GM23338 (cell line): ENCODE results near the gene ACYP2. TPM values are rescaled to one million over a fixed set of nuclear protein-coding genes. Genes with fewer than 3 reads are reported as not detected.

ENCODE experiments used
- ATAC-seq: fragments of 200-7000 bp; cut with Tn5 transposase; 3 replicates; pipeline ENCODE4 v1.9.1; 2020
- DNase-seq: peaks from one replicate; pipeline ENCODE4 v3.0.0-alpha.2; 2015; ENCODE audit warnings: low spot score
- H2AFZ ChIP-seq: fragments of 200-600 bp; sonication (generic); 2 replicates; pipeline ENCODE4 v1.8.0; 2016; ENCODE audit warnings: antibody characterized with exemption, mild to moderate bottlenecking, moderate library complexity
- H3F3A ChIP-seq: fragments of 200-600 bp; sonication (generic); replicated peaks from 2 replicates; pipeline ENCODE4 v1.8.0; 2017; ENCODE audit warnings: antibody characterized with exemption, mixed run types, low read depth
- H3K27ac ChIP-seq: fragments of 200-600 bp; sonication (generic); 2 replicates; pipeline ENCODE4 v1.6.1; 2016; ENCODE audit warnings: low read depth
- H3K27me3 ChIP-seq: fragments of 200-600 bp; sonication (generic); 2 replicates; pipeline ENCODE4 v1.8.0; 2016; ENCODE audit warnings: mild to moderate bottlenecking, mixed run types, moderate library complexity; ENCODE audit not compliant: insufficient read depth
- H3K36me3 ChIP-seq: fragments of 200-600 bp; sonication (generic); 2 replicates; pipeline ENCODE4 v1.8.0; 2016; ENCODE audit warnings: mild to moderate bottlenecking; ENCODE audit not compliant: insufficient read depth
- H3K4me1 ChIP-seq: fragments of 200-600 bp; sonication (generic); 2 replicates; pipeline ENCODE4 v1.8.0; 2016; ENCODE audit warnings: mild to moderate bottlenecking, moderate library complexity; ENCODE audit not compliant: insufficient read depth
- H3K4me2 ChIP-seq: fragments of 200-600 bp; sonication (generic); 2 replicates; pipeline ENCODE4 v1.7.1; 2017; ENCODE audit warnings: mixed run types
- H3K4me3 ChIP-seq: fragments of 200-600 bp; sonication (generic); 2 replicates; pipeline ENCODE4 v1.6.1; 2016; ENCODE audit warnings: mixed run types
- H3K79me2 ChIP-seq: fragments of 200-600 bp; sonication (generic); replicated peaks from 2 replicates; pipeline ENCODE4 v1.8.0; 2017; ENCODE audit warnings: mild to moderate bottlenecking; ENCODE audit not compliant: insufficient read depth
- H3K9me2 ChIP-seq: fragments of 200-600 bp; sonication (generic); 2 replicates; pipeline ENCODE4 v1.8.0; 2017; ENCODE audit not compliant: insufficient read depth
- H4K20me1 ChIP-seq: fragments of 200-600 bp; sonication (generic); replicated peaks from 2 replicates; pipeline ENCODE4 v1.8.0; 2017; ENCODE audit warnings: mild to moderate bottlenecking; ENCODE audit not compliant: insufficient read depth
- H3K27ac Mint-ChIP-seq: 2 replicates; pipeline ENCODE4 v1.8.0; 2020; ENCODE audit warnings: inconsistent platforms, mild to moderate bottlenecking, moderate library complexity, mixed read lengths
- H3K27me3 Mint-ChIP-seq: 3 replicates; pipeline ENCODE4 v1.8.0; 2022; ENCODE audit warnings: low read depth, mild to moderate bottlenecking, moderate library complexity, mixed read lengths, inconsistent platforms; ENCODE audit not compliant: insufficient read depth, poor library complexity
- H3K36me3 Mint-ChIP-seq: 3 replicates; pipeline ENCODE4 v1.8.0; 2021; ENCODE audit warnings: low read depth, mild to moderate bottlenecking, inconsistent platforms, moderate library complexity, mixed read lengths
- H3K4me1 Mint-ChIP-seq: 3 replicates; pipeline ENCODE4 v1.8.0; 2020; ENCODE audit warnings: mild to moderate bottlenecking, inconsistent platforms, mixed read lengths
- H3K4me3 Mint-ChIP-seq: 3 replicates; pipeline ENCODE4 v1.8.0; 2021; ENCODE audit warnings: moderate library complexity, mild to moderate bottlenecking, inconsistent platforms, mixed read lengths
- H3K9me3 Mint-ChIP-seq: 3 replicates; pipeline ENCODE4 v1.8.0; 2020; ENCODE audit warnings: moderate library complexity, mild to moderate bottlenecking, inconsistent platforms, mixed read lengths
- CREB1 ChIP-seq: fragments of 250-450 bp; sonication (Bioruptor Pico); IDR thresholded peaks from 2 replicates; pipeline ENCODE4 v1.5.0; 2020; ENCODE audit warnings: low read depth, mild to moderate bottlenecking, moderate library complexity
- CTCF ChIP-seq, 2 experiments: fragments of 200-600 bp in 1 of 2; sonication (generic) in 1 of 2; conservative IDR thresholded peaks; 2 replicates each; pipeline versions ENCODE4 v1.5.1 to v1.6.1; 2016 to 2017; ENCODE audit warnings: antibody characterized with exemption in 2 of 2, low read depth in 2 of 2, mild to moderate bottlenecking in 2 of 2, moderate library complexity in 1 of 2
- ETS1 ChIP-seq: IDR thresholded peaks from 2 replicates; pipeline ENCODE4 v1.6.1; 2016; ENCODE audit warnings: antibody characterized with exemption
- EZH2 ChIP-seq: fragments of 200-600 bp; sonication (generic); IDR thresholded peaks from one replicate; pipeline ENCODE4 v1.8.0; 2017; ENCODE audit warnings: antibody characterized with exemption, mild to moderate bottlenecking, low read depth; ENCODE audit not compliant: unreplicated experiment
- EZH2phosphoT487 ChIP-seq: fragments of 200-600 bp; sonication (generic); IDR thresholded peaks from one replicate; pipeline ENCODE4 v1.8.1; 2018; ENCODE audit warnings: antibody characterized with exemption; ENCODE audit not compliant: unreplicated experiment
- JUNB ChIP-seq: IDR thresholded peaks from one replicate; pipeline ENCODE4 v1.6.1; 2016; ENCODE audit warnings: antibody characterized with exemption; ENCODE audit not compliant: unreplicated experiment
- NANOG ChIP-seq: IDR thresholded peaks from 2 replicates; pipeline ENCODE4 v1.6.1; 2016; ENCODE audit warnings: antibody characterized with exemption, borderline replicate concordance
- POLR2AphosphoS5 ChIP-seq: IDR thresholded peaks from 2 replicates; pipeline ENCODE4 v1.6.1; 2016; ENCODE audit warnings: antibody characterized with exemption, low read depth
- REST ChIP-seq: IDR thresholded peaks from one replicate; pipeline ENCODE4 v1.6.1; 2018; ENCODE audit warnings: antibody characterized with exemption; ENCODE audit not compliant: unreplicated experiment
- STAT1 ChIP-seq: IDR thresholded peaks from one replicate; pipeline ENCODE4 v1.6.1; 2016; ENCODE audit warnings: antibody characterized with exemption; ENCODE audit not compliant: unreplicated experiment
- ZNF114 ChIP-seq: fragments of 250-450 bp; sonication (Bioruptor Pico); IDR thresholded peaks from 2 replicates; pipeline ENCODE4 v1.5.0; 2020; ENCODE audit warnings: mild to moderate bottlenecking, moderate library complexity
- ZNF331 ChIP-seq: fragments of 250-450 bp; sonication (Bioruptor Pico); IDR thresholded peaks from 2 replicates; pipeline ENCODE4 v1.5.0; 2020; ENCODE audit warnings: low read depth, mild to moderate bottlenecking, moderate library complexity
- polyA plus RNA-seq: library from polyadenylated mRNA; unstranded; fragments of >200 nt; fragmentation: Nextera tagmentation; extraction: Ambion mirVana; gene quantifications from 2 replicates; pipeline ENCODE4 v1.2.1, GENCODE V29; 2016
- total RNA-seq: library from RNA; depleted of rRNA; stranded (reverse); fragments of >200 nt; shearing (Covaris generic); gene quantifications from 2 replicates; pipeline ENCODE4 v1.2.3, GENCODE V29; 2014

ACYP2 gene
- total and polyA plus RNA-seq, 2 experiments from 2014 or later, result 2.3 to 15.5 TPM

- H3K9me3 Mint-ChIP-seq, result no peaks in the 10 kb centered on the region
- H2AFZ ChIP-seq, result no peak overlapping the region
Measured at GRCh38 chr2:54196646-54197045, 81.2 kb downstream of the ACYP2 start.

GRCh38 chr2:54204476-54204875, 89.1 kb downstream of the ACYP2 start:
- H3K27ac Mint-ChIP-seq, result no peak overlapping the region
- TF ChIP-seq EZH2phosphoT487, result no peak
- no peak for TF ChIP-seq CREB1 (CRISPR knock-in tag)
- no peak for TF ChIP-seq ZNF331 (CRISPR knock-in tag)
- no peak for TF ChIP-seq EZH2
- no peak for TF ChIP-seq STAT1
- no peak for TF ChIP-seq ZNF114
- no peak for TF ChIP-seq JUNB
- TF ChIP-seq POLR2AphosphoS5, result no peak
- TF ChIP-seq CTCF (conservative IDR thresholded peaks at IDR 0.05; ENCODE audit: low read depth in 2 of 2), result no peak
- TF ChIP-seq REST, result no peak
- no peak for TF ChIP-seq NANOG
- no peak for TF ChIP-seq ETS1

More at GRCh38 chr2:54196646-54197045, 81.2 kb downstream of the ACYP2 start:
- Histone ChIP-seq H3K9me2 (no peaks in the 10 kb centered on the region), H3K79me2 (no peaks in the 10 kb centered on the region), H3K4me3 (no peak overlapping the region), H3K4me1 (no peaks in the 10 kb centered on the region), H3F3A (no peaks in the 10 kb centered on the region), H4K20me1 (no peaks in the 10 kb centered on the region), H3K27me3 (no peaks in the 10 kb centered on the region), H3K27ac (no peak overlapping the region), H3K4me2 (no peak overlapping the region), H3K36me3 (no peaks in the 10 kb centered on the region)
- no peak for DNase-seq
- Mint-ChIP-seq H3K27ac (no peak overlapping the region), H3K27me3 (peaks cover 7% of the 10 kb centered on the region), H3K4me1 (peaks cover 2% of the 10 kb centered on the region; the same call in 1 of the 3 replicates), H3K36me3 (no peaks in the 10 kb centered on the region), H3K4me3 (no peak overlapping the region)
- no peak for ATAC-seq
- TF ChIP-seq CTCF (conservative IDR thresholded peaks at IDR 0.05; ENCODE audit: low read depth in 2 of 2) (no peak), NANOG (no peak), CREB1 (CRISPR knock-in tag) (no peak), ZNF331 (CRISPR knock-in tag) (no peak), STAT1 (no peak)

More at GRCh38 chr2:54204476-54204875, 89.1 kb downstream of the ACYP2 start:
- H3K4me3 ChIP-seq, result no peak overlapping the region
- Mint-ChIP-seq H3K4me3 (no peak overlapping the region), H3K27me3 (peaks cover 2% of the 10 kb centered on the region), H3K36me3 (no peaks in the 10 kb centered on the region), H3K9me3 (0 out of 3 replicates have a peak, but pooled peaks cover 3% of the 10 kb centered on the region), H3K4me1 (no peaks in the 10 kb centered on the region)
- no peak overlapping the region for H2AFZ ChIP-seq
- no peaks in the 10 kb centered on the region for H3K4me1 ChIP-seq
- H3K79me2 ChIP-seq, result no peaks in the 10 kb centered on the region
- no peaks in the 10 kb centered on the region for H3K27me3 ChIP-seq
- DNase-seq (peak; percentile 5), ATAC-seq (no peak)
- no peaks in the 10 kb centered on the region for H4K20me1 ChIP-seq
- no peak overlapping the region for H3K27ac ChIP-seq
- H3K9me2 ChIP-seq, result no peaks in the 10 kb centered on the region
- H3F3A ChIP-seq, result no peaks in the 10 kb centered on the region
- H3K4me2 ChIP-seq, result no peak overlapping the region
- H3K36me3 ChIP-seq, result no peaks in the 10 kb centered on the region
